Measurements from ENCODE around the gene NAA11. TPM values are rescaled to one million over a fixed set of nuclear protein-coding genes. Genes with fewer than 3 reads are reported as not detected.

NAA11 gene
- 0.36 and 1.1 TPM in 2 replicates for total RNA-seq (2014; rRNA removed; shearing (Covaris generic))

DNA sequence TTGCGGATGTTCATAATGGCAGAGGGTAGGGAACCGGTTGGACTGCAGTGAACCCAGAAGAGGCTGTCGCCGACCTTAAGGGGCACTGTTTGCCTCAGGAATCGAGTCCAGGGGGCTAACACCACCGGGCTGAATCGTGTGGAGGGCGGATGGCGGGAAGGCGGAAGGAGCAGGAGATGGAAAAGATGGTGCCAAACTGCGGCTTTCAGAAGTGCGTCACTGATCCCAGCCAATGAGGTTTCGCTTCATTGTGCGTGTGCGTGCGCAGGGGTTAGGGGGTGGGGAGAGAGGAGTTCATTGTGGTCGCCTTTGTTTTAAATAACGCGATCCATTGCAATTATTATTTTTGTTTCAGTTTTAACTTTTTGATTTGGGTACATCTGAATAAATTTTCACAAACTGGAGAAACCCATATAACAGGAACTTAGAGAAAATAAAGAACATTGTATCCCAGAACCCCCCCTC, at the start of gene NAA11:
Gene NAA11 (minus strand): TSS at position 198 of the 465 bp plus-strand sequence. CDS start 184 bp downstream, at position 14.
- no peak for DNase-seq (ENCODE audit: low read depth)

DNA sequence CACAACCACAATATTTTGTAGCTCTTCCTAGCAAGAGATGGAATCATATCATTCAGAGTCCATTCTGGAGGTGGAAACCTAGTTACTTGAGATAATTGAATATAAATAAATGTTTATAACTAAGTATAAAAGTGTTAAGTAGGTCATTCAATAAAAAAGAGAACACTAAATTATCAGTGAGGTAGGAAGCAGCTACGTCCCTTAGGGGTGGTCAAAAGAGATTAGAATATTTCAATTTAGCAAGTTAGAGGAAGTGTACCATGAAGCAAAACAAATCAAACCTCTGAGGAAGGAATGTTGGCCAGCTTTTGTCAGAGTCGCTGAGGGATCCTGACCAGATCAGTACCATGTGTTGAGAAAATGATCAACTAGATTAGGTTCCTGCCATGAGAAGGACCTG, 44.2 kb upstream of the NAA11 start:
- no peak for DNase-seq (ENCODE audit: low read depth)

DNA sequence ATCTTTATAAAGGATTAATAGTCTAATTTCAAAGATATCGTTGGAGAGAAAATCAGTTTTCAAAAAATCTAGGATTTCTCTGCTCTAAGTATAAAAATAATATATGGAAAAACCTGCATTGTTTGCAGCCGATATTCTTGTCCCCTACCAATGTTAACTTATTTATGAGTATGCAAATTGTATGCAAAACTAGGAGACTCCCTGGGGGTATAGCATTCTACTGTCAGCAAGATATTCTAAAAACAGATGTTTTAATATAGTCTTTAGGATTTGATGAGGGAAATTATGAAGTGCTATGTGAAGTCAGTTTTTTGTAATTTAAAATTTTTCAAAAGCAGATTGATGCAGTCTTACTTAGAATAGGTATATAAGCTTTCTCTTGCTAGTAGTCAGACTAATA, 41.2 kb upstream of the NAA11 start:
- DNase-seq (ENCODE audit: low read depth), result no peak

DNA sequence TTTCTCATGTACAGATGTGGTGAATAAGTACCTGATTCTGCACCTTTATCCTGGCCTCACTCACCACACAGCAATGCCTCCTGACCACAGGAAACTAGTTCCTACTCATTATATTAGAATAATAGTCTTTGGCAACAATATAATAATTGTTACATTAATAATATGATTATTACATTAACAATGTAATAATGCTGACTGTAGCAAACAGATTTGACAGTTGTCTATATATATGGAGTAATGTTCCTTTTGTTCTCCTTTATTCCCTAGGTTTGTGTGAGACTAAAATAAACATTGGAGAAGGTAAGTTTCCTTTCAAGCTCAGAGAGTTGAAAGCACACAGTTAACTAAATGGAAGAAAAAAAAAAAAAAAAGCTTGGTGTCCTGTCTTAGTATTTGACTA, 40.6 kb upstream of the NAA11 start:
- DNase-seq (ENCODE audit: low read depth), result no peak

DNA sequence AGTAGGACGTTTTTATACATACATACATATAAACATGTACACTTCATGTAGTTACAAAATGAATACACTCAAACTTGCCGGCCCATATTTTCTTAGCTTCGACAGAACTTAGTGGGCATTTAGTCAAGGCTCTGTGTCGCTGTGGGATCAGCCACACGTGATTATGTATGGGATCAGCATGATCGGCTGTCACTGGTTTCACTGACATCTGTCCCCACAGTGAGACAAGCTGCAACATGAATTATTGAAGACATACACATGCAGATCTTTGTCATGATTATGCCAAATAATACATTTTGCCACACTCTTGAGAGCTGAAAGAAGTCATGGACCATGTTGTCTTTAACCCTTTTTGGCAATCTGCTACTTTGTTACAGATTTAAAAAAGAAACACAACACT, 38.2 kb upstream of the NAA11 start:
- DNase-seq (ENCODE audit: low read depth), result no peak

DNA sequence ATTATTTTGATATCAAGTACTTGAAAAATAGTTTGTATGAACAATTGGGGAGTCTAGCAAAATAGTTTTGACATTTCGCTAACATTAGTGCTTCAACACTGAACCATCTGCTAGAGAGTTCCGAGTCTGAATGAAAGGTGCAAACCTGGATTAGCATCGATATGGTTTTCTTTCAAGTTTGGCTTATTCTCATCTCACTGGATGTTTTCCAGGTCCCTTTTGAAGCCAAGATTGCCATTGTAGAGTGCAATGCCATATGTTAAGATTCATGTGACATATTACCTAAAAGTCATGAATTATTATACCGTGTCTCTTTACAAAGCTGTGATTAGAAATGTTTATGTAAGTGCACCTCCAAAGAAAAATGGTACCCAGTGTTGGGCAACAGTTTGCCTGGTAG, 36.8 kb upstream of the NAA11 start:
- DNase-seq (ENCODE audit: low read depth), result no peak

DNA sequence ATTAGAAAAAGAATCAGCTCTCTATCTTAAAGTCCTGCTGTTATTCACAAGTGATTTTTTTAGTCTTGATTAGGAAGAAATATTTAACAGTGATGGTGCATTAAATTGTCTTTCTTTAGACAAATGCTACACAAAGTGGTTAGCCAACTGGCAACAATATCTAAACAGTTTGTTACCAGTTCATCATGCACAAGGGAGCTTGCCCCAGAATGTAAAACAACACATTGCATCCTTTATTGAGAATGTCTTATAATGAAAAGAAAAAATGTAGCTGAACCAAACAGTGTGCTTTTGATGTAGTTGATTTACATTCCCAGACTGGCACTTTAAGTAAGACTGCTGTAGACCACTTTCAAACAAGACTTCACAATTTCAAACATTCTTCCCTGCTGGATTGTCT, 34.1 kb upstream of the NAA11 start:
- DNase-seq (ENCODE audit: low read depth), result no peak

DNA sequence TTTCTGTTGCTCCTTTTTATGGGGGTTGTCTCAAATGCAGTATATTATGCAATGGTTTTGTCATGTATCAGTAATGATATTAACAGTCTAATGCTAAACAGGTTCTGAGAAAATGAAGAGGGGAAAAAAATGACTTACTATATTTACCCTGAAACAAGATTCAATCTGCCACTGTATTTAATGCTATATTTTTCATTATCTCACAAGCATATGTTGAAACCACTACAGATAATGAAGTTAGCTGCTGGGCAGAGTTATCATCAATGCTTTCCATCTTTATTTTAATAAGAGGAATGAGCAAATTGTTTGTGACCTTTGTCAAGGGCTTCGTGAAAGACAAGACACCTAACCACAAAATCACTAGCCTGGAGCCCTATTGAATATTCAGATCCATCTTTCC, 32.6 kb upstream of the NAA11 start:
- DNase-seq (ENCODE audit: low read depth), result no peak

DNA sequence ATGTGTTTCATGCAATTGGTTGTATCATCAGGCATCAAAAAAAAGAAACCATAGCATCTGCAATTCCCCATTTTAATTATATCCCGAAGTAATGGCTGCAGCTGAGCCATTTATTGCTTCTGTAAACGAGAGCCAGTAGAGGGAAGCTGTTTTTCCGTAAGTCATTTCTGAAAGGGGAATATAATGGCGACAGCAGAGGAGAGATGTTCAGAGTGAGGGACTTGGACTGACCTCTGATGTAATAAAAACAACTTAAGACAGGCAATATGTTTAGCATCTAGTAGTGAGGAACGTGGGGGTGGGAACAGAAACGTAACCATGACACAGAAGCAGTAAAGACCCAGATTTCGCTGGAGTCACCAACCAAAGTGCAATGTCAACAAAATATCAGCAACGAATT, 31.5 kb upstream of the NAA11 start:
- DNase-seq (ENCODE audit: low read depth), result no peak

DNA sequence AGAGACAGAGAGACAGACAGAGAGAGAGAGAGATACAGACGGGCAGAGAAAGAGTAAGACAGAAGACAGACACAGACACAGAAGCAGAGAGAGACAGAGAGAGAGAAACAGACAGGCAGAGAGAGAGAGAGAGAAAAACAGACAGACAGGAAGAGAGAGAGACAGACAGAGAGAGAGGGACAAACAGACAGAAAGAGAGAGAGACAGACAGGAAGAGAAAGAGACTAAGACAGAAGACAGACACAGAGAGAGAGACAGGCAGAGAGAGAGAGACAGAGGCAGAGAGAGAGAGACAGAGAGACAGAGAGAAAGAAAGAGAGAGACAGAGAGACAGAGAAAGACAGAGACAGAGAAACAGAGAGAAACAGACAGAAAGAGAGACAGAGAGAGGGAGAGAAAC, 27.2 kb upstream of the NAA11 start:
- DNase-seq (ENCODE audit: low read depth), result no peak

DNA sequence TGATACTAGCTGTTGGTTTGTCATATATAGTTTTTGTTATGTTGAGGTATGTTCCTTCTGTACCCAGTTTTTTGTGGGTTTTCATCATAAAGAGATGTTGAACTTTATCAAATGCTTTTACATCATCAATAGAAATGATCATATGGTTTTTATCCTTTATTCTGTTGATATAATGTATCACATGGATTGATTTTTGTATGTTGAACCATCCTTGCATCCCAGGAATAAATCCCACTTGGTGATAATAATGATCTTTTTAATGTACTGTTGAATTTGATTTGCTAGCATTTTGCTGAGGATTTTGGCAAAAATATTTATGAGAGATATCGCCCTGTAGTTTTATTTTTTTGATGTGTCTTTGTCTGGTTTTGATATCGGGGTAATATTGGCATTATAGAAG, 22.5 kb upstream of the NAA11 start:
- no peak for DNase-seq (ENCODE audit: low read depth)

DNA sequence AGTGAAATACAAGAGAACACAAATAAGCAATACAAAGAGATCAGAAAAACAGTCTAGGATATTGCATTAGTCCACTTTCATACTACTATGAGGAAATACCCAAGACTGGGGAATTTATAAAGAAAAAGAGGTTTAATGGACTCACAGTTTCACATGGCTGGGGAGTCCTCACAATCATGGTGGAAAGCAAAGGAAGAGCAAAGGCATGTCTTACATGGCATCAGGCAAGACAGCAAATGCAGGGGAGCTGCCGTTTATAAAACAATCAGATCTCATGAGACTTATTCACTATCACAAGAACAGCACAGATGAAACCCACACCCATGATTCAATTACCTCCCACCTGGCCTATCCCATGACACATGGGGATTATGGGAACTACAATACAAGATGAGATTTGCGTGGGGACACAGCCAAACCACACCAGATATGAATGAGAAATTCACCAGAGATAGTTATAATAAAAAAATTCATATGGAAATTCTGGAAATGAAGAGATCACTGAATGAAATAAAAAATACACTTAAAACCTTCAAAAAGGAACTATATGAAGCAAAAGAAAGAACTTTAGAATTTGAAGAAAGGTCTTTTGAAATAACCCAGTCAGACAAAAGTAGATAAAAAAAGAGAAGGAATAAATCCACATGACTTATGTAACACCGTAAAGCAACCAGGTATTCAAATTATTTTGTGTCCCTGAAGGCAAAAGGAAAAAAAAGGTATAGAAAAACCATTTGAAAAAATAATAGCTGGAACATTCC, 16.2 kb upstream of the NAA11 start:
- DNase-seq (ENCODE audit: low read depth), result no peak

DNA sequence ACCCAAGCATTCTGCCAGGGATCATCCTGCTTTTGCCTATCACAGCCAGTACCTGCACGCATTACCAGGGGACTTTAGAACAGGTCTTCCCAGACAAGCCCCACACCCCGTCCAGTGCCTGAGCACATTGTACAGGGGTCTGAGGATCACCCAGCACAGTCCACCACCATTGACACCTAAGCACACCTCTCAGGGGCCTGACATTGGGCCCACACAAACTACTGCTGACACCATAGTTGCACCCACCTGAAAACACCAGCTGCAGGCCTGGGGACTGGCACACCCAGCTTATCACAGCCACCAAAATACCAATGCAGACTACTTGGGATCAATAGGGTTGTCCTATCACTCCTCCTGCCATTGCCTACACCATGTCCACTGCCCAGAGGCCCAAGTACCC, 14.7 kb upstream of the NAA11 start:
- DNase-seq (ENCODE audit: low read depth), result no peak

DNA sequence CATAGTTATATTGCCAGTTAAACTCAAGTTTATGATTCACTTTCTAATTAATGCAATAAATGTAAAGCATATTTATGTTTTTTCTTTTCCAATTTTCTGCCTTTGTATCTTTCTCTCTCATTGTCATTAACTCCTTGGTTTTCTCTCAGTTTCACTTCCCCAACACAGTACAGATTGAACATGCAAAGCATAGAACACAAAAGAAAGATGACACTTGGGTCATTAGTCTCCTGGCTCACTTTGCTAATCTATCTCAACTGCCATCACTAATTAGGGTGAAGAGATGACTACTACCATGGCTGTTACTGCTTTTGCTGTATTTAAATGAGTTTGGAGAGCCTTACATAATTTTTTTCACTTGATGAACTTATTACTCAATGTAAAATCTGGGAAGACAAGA, 12.3 kb upstream of the NAA11 start:
- no peak for DNase-seq (ENCODE audit: low read depth)

DNA sequence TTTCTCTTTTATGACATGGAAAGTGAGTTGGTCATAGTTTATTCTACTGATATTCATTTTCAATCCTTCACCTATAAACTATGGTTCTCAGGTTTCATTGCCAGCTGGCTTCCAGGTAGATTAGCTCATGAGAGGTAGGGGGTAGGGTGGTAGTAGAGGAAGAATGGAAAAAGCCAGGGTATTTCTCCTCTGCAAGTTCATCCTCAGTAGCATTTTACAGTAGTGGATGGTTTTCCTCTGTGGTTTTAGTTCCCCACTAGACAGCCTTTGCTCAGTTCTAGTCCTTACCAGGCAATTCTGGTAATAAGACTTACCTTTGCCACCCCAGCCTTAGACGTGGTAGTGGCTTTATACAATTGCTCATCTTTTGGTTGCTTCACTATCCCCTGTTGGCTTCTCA, 8.9 kb upstream of the NAA11 start:
- no peak for DNase-seq (ENCODE audit: low read depth)

DNA sequence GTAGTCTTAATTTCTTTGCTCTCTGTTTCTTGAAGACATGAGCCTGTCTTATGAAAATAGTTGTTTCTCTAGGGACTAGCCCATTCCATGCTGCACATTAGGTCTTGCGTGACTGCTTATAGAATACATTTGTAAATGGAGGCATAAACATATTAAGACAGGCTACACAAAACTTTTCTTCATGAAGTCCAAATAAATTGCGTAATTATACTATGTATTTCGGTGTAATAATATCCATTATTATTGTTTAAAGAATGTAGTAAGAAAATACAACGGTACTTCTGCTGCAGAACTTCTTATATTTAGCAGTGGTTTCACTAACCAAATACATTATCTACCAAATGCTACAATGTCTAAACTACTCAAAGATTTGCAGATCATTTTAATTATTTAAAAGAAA, 8.5 kb upstream of the NAA11 start:
- DNase-seq (ENCODE audit: low read depth), result no peak

DNA sequence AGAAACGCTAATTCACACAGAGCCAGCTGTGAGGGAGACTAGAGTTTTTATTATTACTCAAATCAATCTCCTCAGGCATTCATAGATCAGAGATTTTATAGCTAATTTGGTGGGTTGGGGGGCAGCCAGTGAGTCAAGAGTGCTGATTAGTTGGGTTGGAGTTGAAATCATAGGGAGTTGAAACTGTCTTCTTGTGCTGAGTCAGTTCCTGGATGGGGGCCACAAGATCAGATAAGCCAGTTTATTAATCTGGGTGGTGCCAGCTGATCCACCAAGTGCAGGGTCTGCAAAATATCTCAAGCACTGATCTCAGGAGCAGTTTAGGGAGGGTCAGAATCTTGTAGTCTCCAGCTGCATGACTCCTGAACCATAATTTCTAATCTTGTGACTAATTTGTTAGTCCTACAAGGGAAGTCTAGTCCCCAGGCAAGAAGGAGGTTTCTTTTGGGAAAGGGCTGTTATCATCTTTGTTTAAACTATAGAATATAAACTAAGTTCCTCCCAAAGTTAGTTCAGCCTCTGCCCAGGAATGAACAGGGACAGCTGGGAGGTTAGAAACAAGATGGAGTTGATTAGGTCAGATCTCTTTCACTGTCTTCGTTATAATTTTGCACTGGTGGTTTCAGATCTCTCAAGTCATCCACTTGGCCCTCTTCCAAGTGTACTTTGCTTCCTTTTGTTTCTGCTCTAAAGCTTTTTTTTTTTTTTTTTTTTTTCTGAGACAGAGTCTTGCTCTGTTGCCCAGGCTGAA, 5.4 kb upstream of the NAA11 start:
- peak; percentile 20 for DNase-seq (ENCODE audit: low read depth)

DNA sequence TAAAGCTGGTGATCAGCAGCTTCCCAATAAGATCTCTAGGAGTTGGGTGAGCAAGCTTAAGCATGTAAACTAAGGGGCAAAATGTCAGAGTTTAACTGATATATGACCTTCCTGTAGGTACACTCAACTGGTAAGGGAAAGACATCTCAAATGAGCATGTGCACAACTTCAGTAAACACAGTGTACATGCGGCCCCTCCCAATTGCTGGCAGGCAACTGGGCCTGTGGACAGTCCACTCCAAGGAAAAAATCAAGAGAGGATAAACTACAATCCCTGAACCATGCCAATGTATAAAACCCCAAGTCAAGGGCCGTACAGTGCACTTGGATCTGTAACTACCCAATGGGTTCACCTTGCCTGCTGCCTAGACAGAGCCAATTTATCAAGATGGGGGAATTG, 4.9 kb upstream of the NAA11 start:
- no peak for DNase-seq (ENCODE audit: low read depth)

DNA sequence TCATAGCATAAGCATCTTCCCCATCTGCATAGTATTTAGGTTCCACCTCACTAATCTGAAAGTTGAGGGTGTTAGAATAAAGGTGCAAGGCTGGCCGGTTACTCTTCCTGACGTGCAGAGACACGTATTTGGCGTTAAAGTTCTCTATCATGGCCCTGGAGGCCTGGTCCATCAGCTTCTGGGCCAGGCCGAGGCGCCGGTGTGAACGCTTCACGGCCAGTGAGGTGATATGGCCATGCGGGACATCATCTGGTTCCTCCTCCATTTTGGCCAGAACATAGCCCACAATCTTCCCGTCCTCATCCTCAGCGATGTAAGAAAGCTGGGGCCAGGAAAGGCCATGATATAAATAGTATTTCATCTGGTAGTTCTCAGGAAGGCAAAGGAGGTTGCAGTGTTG, 425 bp downstream of the NAA11 start:
- DNase-seq (ENCODE audit: low read depth), result no peak

DNA sequence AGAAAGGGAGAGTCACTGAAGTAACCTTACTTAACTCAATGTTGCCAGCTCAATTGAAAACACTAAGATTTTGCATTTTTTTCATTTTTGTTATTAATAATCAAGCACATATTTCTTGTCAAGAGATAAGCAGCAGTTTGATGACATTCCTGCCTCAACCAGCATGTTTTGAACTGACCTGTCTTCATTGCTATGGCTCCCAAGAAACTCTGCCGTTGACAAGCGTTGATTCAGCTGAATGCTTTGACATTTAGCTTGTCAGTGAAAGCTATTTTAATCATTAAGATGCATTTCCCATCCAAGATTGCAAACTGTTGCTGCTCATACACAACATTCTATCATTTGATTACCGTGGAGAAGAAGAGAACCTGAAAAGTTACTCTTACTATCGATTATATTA, 5.9 kb downstream of the NAA11 start:
- no peak for DNase-seq (ENCODE audit: low read depth)

DNA sequence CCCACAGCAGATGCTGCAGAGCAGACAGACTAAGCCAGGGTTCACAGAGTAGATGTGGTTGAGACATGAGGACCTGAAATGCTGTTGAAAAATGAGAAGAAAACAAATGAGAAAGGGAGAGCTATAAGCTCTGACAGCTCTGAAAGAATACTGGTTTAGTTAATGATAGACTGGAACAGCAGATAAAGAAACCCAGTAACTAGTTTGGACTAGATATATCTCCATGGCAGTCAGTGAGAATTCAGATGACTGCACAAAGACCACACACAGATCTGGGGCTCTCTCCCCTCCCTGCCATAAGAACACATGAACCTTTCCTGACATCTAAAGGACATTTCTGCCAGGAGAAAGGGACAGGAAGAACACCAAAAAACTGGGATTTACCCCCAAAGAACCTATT, 8.2 kb downstream of the NAA11 start:
- DNase-seq (ENCODE audit: low read depth), result no peak

DNA sequence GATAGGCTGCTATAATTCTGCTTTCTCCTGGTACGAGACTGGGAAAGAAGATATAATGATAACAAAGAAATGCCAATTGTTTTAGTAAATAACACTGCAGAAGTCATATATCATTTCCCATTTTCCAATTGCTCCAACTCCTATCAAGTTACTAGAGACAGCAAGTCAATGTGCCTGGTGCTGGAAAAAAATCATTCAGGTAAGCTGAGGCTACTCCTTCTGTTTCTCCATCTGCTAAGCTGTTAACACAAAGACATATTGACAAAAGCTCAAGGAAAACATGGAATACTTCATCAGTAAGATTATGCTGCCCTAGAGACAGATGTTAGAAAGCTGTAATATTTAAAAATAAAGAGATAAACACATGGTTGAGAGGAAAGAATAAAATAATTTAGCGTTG, 10.0 kb downstream of the NAA11 start:
- no peak for DNase-seq (ENCODE audit: low read depth)

DNA sequence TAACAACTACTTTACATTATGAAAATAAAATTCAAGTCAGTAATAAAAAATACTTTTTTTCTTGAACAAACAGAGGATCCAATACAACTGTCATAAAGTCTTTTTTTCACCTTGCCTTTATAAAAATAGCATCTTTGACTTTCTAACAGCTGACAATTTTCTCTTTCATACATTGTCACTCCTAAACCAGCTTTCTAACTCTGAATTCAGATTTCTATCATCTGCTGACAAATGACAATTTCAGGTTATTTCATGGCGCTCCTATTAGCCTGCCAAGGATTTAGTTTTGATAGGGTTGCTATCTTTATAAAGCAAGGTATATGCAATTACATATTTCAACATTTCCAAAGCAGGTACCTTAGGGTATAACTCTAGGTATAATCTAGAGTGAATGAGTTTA, 14.6 kb downstream of the NAA11 start:
- DNase-seq (ENCODE audit: low read depth), result no peak

Data from RPMI7951 (cell line).